CD4-positive, alpha-beta T cell treated with Interleukin-21 for 1 hour (primary cell): ENCODE results near the gene ERBB2.
A peak's percentile ranks its signal among the peaks of the same experiment; 100 is the strongest.
"Not testable (repeated sequence)": the region's sequence is repeated elsewhere in the genome, so short reads cannot be mapped to it uniquely, and the experiment has no call there.

Source experiments
- DNase-seq: peaks from one replicate; pipeline ENCODE4 v3.0.0-alpha.2; 2020

Gene ERBB2

GRCh38 chr17:39679521-39680192 is 20.2 kb upstream of the ERBB2 start:
- DNase-seq, result peak; percentile 63

- no peak for DNase-seq
Measured at GRCh38 chr17:39683295-39683939, 16.4 kb upstream of the ERBB2 start.

GRCh38 chr17:39684369-39685192 is 15.3 kb upstream of the ERBB2 start:
- no peak for DNase-seq

GRCh38 chr17:39687101-39687545 is 12.7 kb upstream of the ERBB2 start:
- DNase-seq, result no peak

- peak; percentile 86 for DNase-seq
Measured at GRCh38 chr17:39687546-39688474, 12.1 kb upstream of the ERBB2 start, which contains the start of gene PGAP3. Gene PGAP3, minus strand, starts transcription at chr17:39688057. Its CDS starts 43 bp downstream, at chr17:39688014.

GRCh38 chr17:39688475-39688835 is 11.4 kb upstream of the ERBB2 start:
- DNase-seq, result no peak

GRCh38 chr17:39688945-39689344 is 10.9 kb upstream of the ERBB2 start:
- no peak for DNase-seq

- no peak for DNase-seq
Measured at GRCh38 chr17:39694593-39694992, 5.3 kb upstream of the ERBB2 start.

GRCh38 chr17:39695089-39695474 is 4.8 kb upstream of the ERBB2 start:
- no peak for DNase-seq

GRCh38 chr17:39696731-39697130 is 3.1 kb upstream of the ERBB2 start:
- DNase-seq, result no peak

GRCh38 chr17:39697961-39698360 is 1.9 kb upstream of the ERBB2 start:
- DNase-seq, result no peak

GRCh38 chr17:39699157-39699817 is 577 bp upstream of the ERBB2 start:
- DNase-seq, result not testable (repeated sequence)

GRCh38 chr17:39700148-39700987 is 504 bp downstream of the ERBB2 start:
- DNase-seq, result no peak

- DNase-seq, result no peak
Measured at GRCh38 chr17:39701012-39701783, 1.3 kb downstream of the ERBB2 start.

GRCh38 chr17:39701784-39702422 is 2.0 kb downstream of the ERBB2 start:
- no peak for DNase-seq

GRCh38 chr17:39702901-39703893 is 3.3 kb downstream of the ERBB2 start:
- no peak for DNase-seq

GRCh38 chr17:39703913-39704312 is 4.0 kb downstream of the ERBB2 start:
- DNase-seq, result no peak

GRCh38 chr17:39704821-39705551 is 5.1 kb downstream of the ERBB2 start:
- DNase-seq, result no peak
